ENCODE results near the gene ITGA8. TPM values are rescaled to one million over a fixed set of nuclear protein-coding genes. Genes with fewer than 3 reads are reported as not detected.
"Not testable (repeated sequence)": the region's sequence is repeated elsewhere in the genome, so short reads cannot be mapped to it uniquely, and the experiment has no call there.

The ITGA8 gene
- total RNA-seq, 3 donors from 2014 or later (not counting 1 experiment from before 2014, with no cell fraction given), result not detected

DNA sequence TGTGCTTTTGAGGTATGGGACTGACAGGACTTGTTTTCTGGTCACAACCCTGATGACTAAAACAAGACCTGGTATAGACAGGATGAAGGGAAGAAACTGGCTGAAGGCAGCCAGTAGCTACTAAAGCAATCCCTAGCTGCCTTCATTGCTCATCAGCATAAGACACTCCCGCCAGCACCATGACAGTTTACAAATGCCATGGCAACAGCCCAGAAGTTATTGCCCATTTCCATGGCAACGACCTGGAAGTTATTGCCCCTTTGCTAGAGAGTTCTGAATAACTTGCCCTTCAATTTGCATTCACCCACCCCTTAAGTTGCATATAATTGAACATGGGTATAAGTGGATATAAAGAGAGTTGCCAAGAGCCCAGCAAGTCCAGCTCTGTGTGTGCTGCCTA lies 179.0 kb downstream of the ITGA8 start:
- no peaks in the 10 kb centered on the region for H3K36me3 ChIP-seq (ENCODE audit: control insufficient read depth, insufficient read depth, low read length)
- intact Hi-C loops (cut with micrococcal nuclease), result no loop called here
- no peaks in the 10 kb centered on the region for H3K27me3 ChIP-seq (ENCODE audit: control insufficient read depth, insufficient read depth, low read length)
- no peak for DNase-seq
- no peak overlapping the region for H3K27ac Mint-ChIP-seq
- 75% methylated on average over 2 of the region's 2 CpGs for WGBS (ENCODE audit: insufficient coverage)
- H3K4me1 Mint-ChIP-seq, result no peaks in the 10 kb centered on the region
- no peaks in the 10 kb centered on the region for H3K36me3 Mint-ChIP-seq
- H3K4me3 Mint-ChIP-seq, result no peak overlapping the region
- H3K27me3 Mint-ChIP-seq (ENCODE audit: low read depth in 2 of 2), result peaks cover 6% of the 10 kb centered on the region in 2 donors
- no peak overlapping the region for H3K27ac ChIP-seq (ENCODE audit: low read length)
- no peaks in the 10 kb centered on the region for H3K4me1 ChIP-seq (ENCODE audit: control insufficient read depth, insufficient read depth, low read length)
- TF ChIP-seq CTCF (IDR thresholded peaks at IDR 0.05), result no peak
- H3K4me3 ChIP-seq (ENCODE audit: low read length), result no peak overlapping the region
- peaks cover 0 to 2% of the 10 kb centered on the region in 2 donors for H3K9me3 Mint-ChIP-seq
- ATAC-seq, result no peak
- no peaks in the 10 kb centered on the region for H3K9me3 ChIP-seq (ENCODE audit: control insufficient read depth, insufficient read depth, low read length)

DNA sequence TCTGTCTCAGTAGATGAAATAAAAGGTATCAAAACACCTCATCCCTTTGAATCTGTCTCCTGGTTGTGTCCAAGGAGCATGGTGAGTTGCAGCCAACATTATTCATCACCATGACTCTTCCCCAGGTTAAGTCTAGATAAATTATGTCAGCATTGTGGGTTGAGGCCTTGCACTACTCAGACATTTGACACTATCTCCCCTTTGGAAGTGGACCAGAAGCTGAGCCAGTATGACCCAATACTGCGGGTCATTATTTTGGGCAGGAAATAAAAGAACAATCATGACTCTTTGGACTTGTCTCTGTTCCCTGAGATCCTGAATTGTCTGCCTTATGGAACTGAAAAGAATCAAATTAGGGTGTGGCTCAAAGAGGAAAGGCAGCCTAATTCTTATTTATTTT lies 180.5 kb downstream of the ITGA8 start:
- H3K9me3 Mint-ChIP-seq, result peaks cover 0 to 2% of the 10 kb centered on the region in 2 donors
- no peak for ATAC-seq
- intact Hi-C loops (cut with micrococcal nuclease), result no loop called here
- no peak for TF ChIP-seq CTCF (IDR thresholded peaks at IDR 0.05)
- no peaks in the 10 kb centered on the region for H3K4me1 Mint-ChIP-seq
- Histone ChIP-seq H3K4me3 (ENCODE audit: low read length) (no peak overlapping the region), H3K4me1 (ENCODE audit: control insufficient read depth, insufficient read depth, low read length) (no peaks in the 10 kb centered on the region), H3K9me3 (ENCODE audit: control insufficient read depth, insufficient read depth, low read length) (no peaks in the 10 kb centered on the region), H3K36me3 (ENCODE audit: control insufficient read depth, insufficient read depth, low read length) (no peaks in the 10 kb centered on the region), H3K27ac (ENCODE audit: low read length) (no peak overlapping the region), H3K27me3 (ENCODE audit: control insufficient read depth, insufficient read depth, low read length) (no peaks in the 10 kb centered on the region)
- WGBS (ENCODE audit: insufficient coverage), result 95% methylated on average over 1 of the region's 1 CpG
- no peak for DNase-seq
- H3K27me3 Mint-ChIP-seq (ENCODE audit: low read depth in 2 of 2), result peaks cover 4 to 6% of the 10 kb centered on the region in 2 donors
- no peaks in the 10 kb centered on the region for H3K36me3 Mint-ChIP-seq
- no peak overlapping the region for H3K27ac Mint-ChIP-seq
- no peak overlapping the region for H3K4me3 Mint-ChIP-seq

- ATAC-seq; H3K4me3 Mint-ChIP-seq; H3K9me3 Mint-ChIP-seq; H3K27ac Mint-ChIP-seq; H3K4me3 ChIP-seq (ENCODE audit: low read length); H3K4me1 Mint-ChIP-seq; intact Hi-C loops (cut with micrococcal nuclease); H3K27me3 Mint-ChIP-seq (ENCODE audit: low read depth in 2 of 2); H3K4me1 ChIP-seq (ENCODE audit: control insufficient read depth, insufficient read depth, low read length); H3K27me3 ChIP-seq (ENCODE audit: control insufficient read depth, insufficient read depth, low read length); H3K27ac ChIP-seq (ENCODE audit: low read length); H3K9me3 ChIP-seq (ENCODE audit: control insufficient read depth, insufficient read depth, low read length); DNase-seq; H3K36me3 Mint-ChIP-seq; H3K36me3 ChIP-seq (ENCODE audit: control insufficient read depth, insufficient read depth, low read length): not testable (repeated sequence)
- 93% methylated on average over 30 of the region's 31 CpGs for WGBS (ENCODE audit: insufficient coverage)
These were observed 184.7 kb downstream of the ITGA8 start for GRCh38 chr10:15534928-15535538.

GRCh38 chr10:15531927-15532722 lies 187.6 kb downstream of the ITGA8 start:
- H3K4me1 ChIP-seq (ENCODE audit: control insufficient read depth, insufficient read depth, low read length), result no peaks in the 10 kb centered on the region
- no peak overlapping the region for H3K4me3 Mint-ChIP-seq
- intact Hi-C loops (cut with micrococcal nuclease), result no loop called here
- H3K4me3 ChIP-seq (ENCODE audit: low read length), result no peak overlapping the region
- no peaks in the 10 kb centered on the region for H3K9me3 ChIP-seq (ENCODE audit: control insufficient read depth, insufficient read depth, low read length)
- H3K9me3 Mint-ChIP-seq, result no peaks in the 10 kb centered on the region
- no peak overlapping the region for H3K27ac ChIP-seq (ENCODE audit: low read length)
- no peaks in the 10 kb centered on the region for H3K36me3 ChIP-seq (ENCODE audit: control insufficient read depth, insufficient read depth, low read length)
- no peak overlapping the region for H3K27ac Mint-ChIP-seq
- no peaks in the 10 kb centered on the region for H3K27me3 ChIP-seq (ENCODE audit: control insufficient read depth, insufficient read depth, low read length)
- DNase-seq (no peak), ATAC-seq (no peak)
- H3K27me3 Mint-ChIP-seq (ENCODE audit: low read depth in 2 of 2), result no peaks in the 10 kb centered on the region
- H3K36me3 Mint-ChIP-seq, result no peaks in the 10 kb centered on the region
- TF ChIP-seq CTCF (IDR thresholded peaks at IDR 0.05), result no peak
- 95% methylated on average over 12 of the region's 13 CpGs for WGBS (ENCODE audit: insufficient coverage)
- H3K4me1 Mint-ChIP-seq, result no peaks in the 10 kb centered on the region
